Caco-2 (cell line): Measurements from ENCODE around the gene NUP210. TPM values are rescaled to one million over a fixed set of nuclear protein-coding genes. Genes with fewer than 3 reads are reported as not detected.

Experiments used
- Bru-seq: library from RNA; stranded (reverse); fragments of 400-500 nt; gene quantifications from one replicate; lab custom pipeline; 2021; lab: Mats Ljungman, UMichigan
- BruChase-seq, 2 experiments: library from RNA; stranded (reverse); fragments of 400-500 nt; gene quantifications; one replicate each; lab custom pipeline; 2021; lab: Mats Ljungman, UMichigan
- BruUV-seq: library from RNA; stranded (reverse); fragments of 400-500 nt; replicated peaks from 2 replicates; lab custom pipeline; 2021; lab: Mats Ljungman, UMichigan
- CTCF ChIA-PET: fragments of 300-600 bp; sonication (Branson Sonifier 250); formaldehyde crosslinking; loops from one replicate; lab custom pipeline; 2022; ENCODE audit warnings: antibody characterized with exemption; lab: Charles Lee
- POLR2A ChIA-PET: fragments of 300-600 bp; sonication (Branson Sonifier 250); formaldehyde crosslinking; loops from one replicate; lab custom pipeline; 2022; ENCODE audit warnings: antibody characterized with exemption; lab: Charles Lee
- DNase-seq, 2 experiments: peaks; one replicate each; pipeline versions ENCODE4 v3.0.0 to v3.0.0-alpha.2; 2020 to 2022
- H3K27me3 ChIP-seq: replicated peaks from 2 replicates; pipeline ENCODE4 v1.6.0; 2011; ENCODE audit warnings: low read length; ENCODE audit not compliant: control insufficient read depth, insufficient read depth
- H3K36me3 ChIP-seq: 2 replicates; pipeline ENCODE4 v1.5.1; 2011; ENCODE audit warnings: low read length; ENCODE audit not compliant: control insufficient read depth, insufficient read depth
- H3K4me1 ChIP-seq: fragments of 250-450 bp; sonication (Bioruptor Pico); 2 replicates; pipeline ENCODE4 v1.5.1; 2020; ENCODE audit warnings: mild to moderate bottlenecking
- H3K4me3 ChIP-seq: 2 replicates; pipeline ENCODE4 v1.5.1; 2011; ENCODE audit warnings: low read depth, mild to moderate bottlenecking, control low read depth, low read length
- H3K9me3 ChIP-seq: fragments of 250-450 bp; sonication (Bioruptor Pico); 2 replicates; pipeline ENCODE4 v1.5.1; 2020; ENCODE audit warnings: mild to moderate bottlenecking, moderate library complexity
- H3K27ac Mint-ChIP-seq: one replicate; pipeline ENCODE4 v1.8.0; 2022; ENCODE audit warnings: mixed read lengths; ENCODE audit not compliant: unreplicated experiment
- H3K27me3 Mint-ChIP-seq: one replicate; pipeline ENCODE4 v1.8.0; 2022; ENCODE audit warnings: mixed read lengths; ENCODE audit not compliant: insufficient read depth, unreplicated experiment
- H3K36me3 Mint-ChIP-seq: one replicate; pipeline ENCODE4 v1.8.0; 2022; ENCODE audit warnings: mild to moderate bottlenecking, mixed read lengths; ENCODE audit not compliant: insufficient read depth, unreplicated experiment
- H3K4me1 Mint-ChIP-seq: one replicate; pipeline ENCODE4 v1.8.0; 2022; ENCODE audit warnings: low read depth, mixed read lengths; ENCODE audit not compliant: unreplicated experiment
- H3K4me3 Mint-ChIP-seq: one replicate; pipeline ENCODE4 v1.8.0; 2022; ENCODE audit warnings: mild to moderate bottlenecking, moderate library complexity, mixed read lengths; ENCODE audit not compliant: unreplicated experiment
- H3K9me3 Mint-ChIP-seq: one replicate; pipeline ENCODE4 v1.8.0; 2022; ENCODE audit warnings: mixed read lengths; ENCODE audit not compliant: unreplicated experiment
- intact Hi-C: fragments of 100-400 bp; cut with micrococcal nuclease; formaldehyde crosslinking; loops from one replicate; pipeline ENCODE4 v1.10.0; 2022; ENCODE audit not compliant: unreplicated experiment
- long read RNA-seq: library from polyadenylated mRNA; stranded (forward); transcript quantifications from one replicate; pipeline ENCODE4 v2.0.0, GENCODE V29; 2022
- total RNA-seq: library from RNA; stranded (reverse); gene quantifications from 2 replicates; pipeline ENCODE4 v1.2.3, GENCODE V29; 2022
- TF ChIP-seq, protein P1 (sequence below), 2 experiments: fragments of 200-600 bp in 1 of 2; IDR thresholded peaks; 1 replicate in 1 of 2; 2 replicates in 1 of 2; pipeline versions ENCODE4 v1.5.1 to v1.8.0; 2011 to 2022; ENCODE audit warnings: antibody characterized with exemption in 1 of 2, control low read depth in 1 of 2, inconsistent platforms in 1 of 2, low read depth in 1 of 2, low read length in 1 of 2, mild to moderate bottlenecking in 1 of 2, moderate library complexity in 1 of 2; ENCODE audit not compliant: insufficient read depth in 1 of 2, severe bottlenecking in 1 of 2, unreplicated experiment in 1 of 2

Gene NUP210
- 58.5 and 63.7 TPM in 2 replicates for total RNA-seq
- percentile 71 among the genes with signal in this experiment for Bru-seq, nascent RNA
- percentile 76 among the genes with signal in this experiment for BruChase-seq, experiment 1, labeled RNA remaining after a 2-hour chase
- percentile 81 among the genes with signal in this experiment for BruChase-seq, experiment 2, labeled RNA remaining after a 6-hour chase
- long read RNA-seq, full-length matches to known transcripts, result 16 of 64 reads
- long read RNA-seq, partial matches to known transcripts, result 29 of 64 reads
- long read RNA-seq, other reads (novel, unspliced or antisense), result 19 of 64 reads

DNA sequence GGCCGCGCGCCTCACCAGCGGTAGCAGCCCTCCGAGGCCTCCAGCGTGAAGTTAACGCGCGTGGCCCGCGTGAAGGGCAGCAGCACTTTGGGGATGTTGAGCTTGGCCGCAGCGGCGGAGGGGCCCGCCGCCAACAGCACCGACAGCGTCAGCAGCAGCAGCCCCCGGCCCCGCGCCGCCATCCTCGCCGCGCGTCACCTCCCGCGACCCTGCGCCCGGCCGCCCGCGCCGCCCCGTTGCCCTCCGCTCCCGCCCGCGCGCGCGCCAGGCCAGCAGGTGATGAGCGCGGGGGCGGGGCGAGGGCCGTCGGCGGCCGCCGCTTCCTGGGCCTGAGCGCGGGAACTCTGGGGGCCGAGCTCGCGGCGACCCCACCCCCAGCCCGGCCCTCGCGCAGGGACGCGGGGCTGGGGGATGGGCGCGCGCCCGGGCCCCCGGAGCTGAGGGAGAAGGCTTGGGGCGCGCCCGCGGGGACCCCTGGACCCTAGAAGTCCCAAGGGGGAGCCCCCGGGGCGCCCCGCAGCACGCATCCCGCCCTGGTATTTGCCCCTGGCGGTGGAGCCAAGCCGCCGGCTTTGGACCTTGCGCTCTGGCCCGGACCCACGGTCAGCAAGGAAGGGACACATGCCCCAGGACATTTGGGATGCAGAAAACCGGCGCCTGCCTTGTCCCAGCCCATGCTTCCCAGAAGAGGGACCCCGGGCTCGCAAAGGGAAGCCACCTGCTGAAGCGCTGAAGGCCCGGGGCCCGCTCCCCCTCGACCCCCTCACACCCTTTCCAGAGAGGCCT, at the start of gene NUP210:
NUP210 (minus strand) TSS at position 278 of the 786 bp plus-strand sequence; CDS start at position 182, 96 bp downstream.
- Mint-ChIP-seq H3K9me3 (no peaks in the 10 kb centered on the region), H3K36me3 (no peaks in the 10 kb centered on the region), H3K27me3 (no peaks in the 10 kb centered on the region), H3K4me3 (peak within 1 kb of the TSS; percentile 82), H3K4me1 (peaks cover 8% of the 10 kb centered on the region), H3K27ac (peak within 1 kb of the TSS; percentile 82)
- peaks cover 9% of the 10 kb centered on the region for H3K4me1 ChIP-seq
- intact Hi-C loops, result loop anchor here (1.0 kb wide), 1 partner anchor 32 kb away; no protein-coding TSS in a partner anchor
- DNase-seq, result peak; percentile 73 to 88
- no peaks in the 10 kb centered on the region for H3K9me3 ChIP-seq
- no TSS peak for BruUV-seq
- POLR2A ChIA-PET, result interaction anchor here (0.6 kb wide), 4 partner anchors 27 to 732 kb away, joined by 3 to 6 read pairs (median 4); no protein-coding TSS in a partner anchor
- H3K36me3 ChIP-seq, result no peaks in the 10 kb centered on the region
- H3K27me3 ChIP-seq, result no peaks in the 10 kb centered on the region
- H3K4me3 ChIP-seq, result peak within 1 kb of the TSS; percentile 80
- CTCF ChIA-PET, result interaction anchor here (1.0 to 1.5 kb wide), 2 partner anchors 33 to 35 kb away, joined by 6 read pairs; no protein-coding TSS in a partner anchor
- TF ChIP-seq, protein P1, sequence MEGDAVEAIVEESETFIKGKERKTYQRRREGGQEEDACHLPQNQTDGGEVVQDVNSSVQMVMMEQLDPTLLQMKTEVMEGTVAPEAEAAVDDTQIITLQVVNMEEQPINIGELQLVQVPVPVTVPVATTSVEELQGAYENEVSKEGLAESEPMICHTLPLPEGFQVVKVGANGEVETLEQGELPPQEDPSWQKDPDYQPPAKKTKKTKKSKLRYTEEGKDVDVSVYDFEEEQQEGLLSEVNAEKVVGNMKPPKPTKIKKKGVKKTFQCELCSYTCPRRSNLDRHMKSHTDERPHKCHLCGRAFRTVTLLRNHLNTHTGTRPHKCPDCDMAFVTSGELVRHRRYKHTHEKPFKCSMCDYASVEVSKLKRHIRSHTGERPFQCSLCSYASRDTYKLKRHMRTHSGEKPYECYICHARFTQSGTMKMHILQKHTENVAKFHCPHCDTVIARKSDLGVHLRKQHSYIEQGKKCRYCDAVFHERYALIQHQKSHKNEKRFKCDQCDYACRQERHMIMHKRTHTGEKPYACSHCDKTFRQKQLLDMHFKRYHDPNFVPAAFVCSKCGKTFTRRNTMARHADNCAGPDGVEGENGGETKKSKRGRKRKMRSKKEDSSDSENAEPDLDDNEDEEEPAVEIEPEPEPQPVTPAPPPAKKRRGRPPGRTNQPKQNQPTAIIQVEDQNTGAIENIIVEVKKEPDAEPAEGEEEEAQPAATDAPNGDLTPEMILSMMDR (IDR thresholded peaks at IDR 0.05; ENCODE audit: insufficient read depth in 1 of 2, low read depth in 1 of 2, low read length in 1 of 2, severe bottlenecking in 1 of 2, unreplicated experiment in 1 of 2), result peak in 1 of 2 experiments; percentile 29

- Mint-ChIP-seq H3K27me3 (peaks cover 3% of the 10 kb centered on the region), H3K4me1 (peaks cover 6% of the 10 kb centered on the region), H3K36me3 (no peaks in the 10 kb centered on the region), H3K9me3 (no peaks in the 10 kb centered on the region), H3K4me3 (no peak overlapping the region), H3K27ac (no peak overlapping the region)
- no peak for DNase-seq
- Histone ChIP-seq H3K36me3 (no peaks in the 10 kb centered on the region), H3K27me3 (no peaks in the 10 kb centered on the region), H3K4me1 (no peaks in the 10 kb centered on the region), H3K9me3 (no peaks in the 10 kb centered on the region), H3K4me3 (no peak overlapping the region)
- TF ChIP-seq, protein P1 (IDR thresholded peaks at IDR 0.05; ENCODE audit: insufficient read depth in 1 of 2, low read depth in 1 of 2, low read length in 1 of 2, severe bottlenecking in 1 of 2, unreplicated experiment in 1 of 2), result no peak
- CTCF ChIA-PET, result no interaction called here
- POLR2A ChIA-PET, result no interaction called here
- no TSS peak for BruUV-seq
- intact Hi-C loops, result no loop called here
Observed at GRCh38 chr3:13466781-13467180, 46.7 kb upstream of the NUP210 start.

- Mint-ChIP-seq H3K36me3 (no peaks in the 10 kb centered on the region), H3K4me3 (no peak overlapping the region), H3K27ac (no peak overlapping the region), H3K4me1 (no peaks in the 10 kb centered on the region), H3K9me3 (no peaks in the 10 kb centered on the region), H3K27me3 (peaks cover 3% of the 10 kb centered on the region)
- no TSS peak for BruUV-seq
- TF ChIP-seq, protein P1 (IDR thresholded peaks at IDR 0.05; ENCODE audit: insufficient read depth in 1 of 2, low read depth in 1 of 2, low read length in 1 of 2, severe bottlenecking in 1 of 2, unreplicated experiment in 1 of 2), result no peak
- ChIA-PET POLR2A (no interaction called here), CTCF (no interaction called here)
- no peak overlapping the region for H3K4me3 ChIP-seq
- H3K27me3 ChIP-seq, result no peaks in the 10 kb centered on the region
- no peaks in the 10 kb centered on the region for H3K9me3 ChIP-seq
- DNase-seq, result no peak
- H3K4me1 ChIP-seq, result no peaks in the 10 kb centered on the region
- no peaks in the 10 kb centered on the region for H3K36me3 ChIP-seq
- intact Hi-C loops, result no loop called here
Observed at GRCh38 chr3:13465236-13465873, 45.2 kb upstream of the NUP210 start.
